Kidney (tissue), 14 donors: Measurements from ENCODE around the gene POMT1. TPM values are rescaled to one million over a fixed set of nuclear protein-coding genes. Genes with fewer than 3 reads are reported as not detected.

Experiments used
- DNase-seq, 5 donors: peaks; one replicate each; pipeline ENCODE4 v3.0.0-alpha.2; 2013 to 2020
- FAIRE-seq: peaks from 2 replicates; lab custom pipeline; 2012; peaks lifted over from hg19 to GRCh38; lab: Jason Lieb, UNC
- H3K27ac ChIP-seq, 2 donors: one replicate each; pipeline ENCODE4 v1.7.0; 2013; ENCODE audit warnings: low read depth in 2 of 2, low read length in 2 of 2, inconsistent platforms in 1 of 2
- H3K27me3 ChIP-seq: one replicate; pipeline ENCODE4 v1.7.1; 2013; ENCODE audit warnings: low read length, inconsistent platforms; ENCODE audit not compliant: control insufficient read depth, insufficient read depth
- H3K36me3 ChIP-seq, 3 donors: one replicate each; pipeline versions ENCODE4 v1.7.0 to v1.7.1; 2013; ENCODE audit warnings: low read length in 3 of 3, control low read depth in 1 of 3, inconsistent platforms in 1 of 3; ENCODE audit not compliant: insufficient read depth in 3 of 3, control insufficient read depth in 2 of 3
- H3K4me1 ChIP-seq, 3 donors: one replicate each; pipeline versions ENCODE4 v1.7.0 to v1.7.1; 2013; ENCODE audit warnings: low read length in 3 of 3, inconsistent platforms in 1 of 3, low read depth in 1 of 3; ENCODE audit not compliant: control insufficient read depth in 2 of 3, insufficient read depth in 2 of 3
- H3K4me3 ChIP-seq, 3 donors: one replicate each; pipeline versions ENCODE4 v1.7.0 to v1.8.1; 2013; ENCODE audit warnings: low read length in 3 of 3, control low read depth in 1 of 3, inconsistent platforms in 1 of 3
- H3K9ac ChIP-seq, 3 donors: one replicate each; pipeline versions ENCODE4 v1.7.0 to v1.7.1; 2013; ENCODE audit warnings: low read length in 3 of 3, control low read depth in 1 of 3, inconsistent platforms in 1 of 3
- H3K9me3 ChIP-seq, 3 donors: one replicate each; pipeline versions ENCODE4 v1.7.0 to v1.7.1; 2013; ENCODE audit warnings: low read length in 3 of 3, control low read depth in 1 of 3, inconsistent platforms in 1 of 3; ENCODE audit not compliant: control insufficient read depth in 2 of 3, insufficient read depth in 1 of 3
- CTCF ChIP-seq: IDR thresholded peaks from 3 replicates; pipeline ENCODE4 v1.5.1; 2012; ENCODE audit warnings: mild to moderate bottlenecking, moderate library complexity, borderline replicate concordance; ENCODE audit not compliant: insufficient read depth; ENCODE audit errors: extremely low read depth
- intact Hi-C: fragments of 100-400 bp; cut with DNase I; formaldehyde crosslinking; loops from one replicate; pipeline ENCODE4 v1.11.1; 2022
- polyA plus RNA-seq: library from polyadenylated mRNA; stranded (reverse); fragments of 350-450 nt; fragmentation: Illumina TruSeq; extraction: RNeasy Lipid Tissue Mini Kit (QIAGEN cat#74804); gene quantifications from one replicate; pipeline ENCODE4 v1.2.3, GENCODE V29; 2014; ENCODE audit warnings: low read depth, low replicate concordance; ENCODE audit not compliant: insufficient read depth
- total RNA-seq: library from RNA; stranded (reverse); fragmentation: NEBNext Ultra II Directional; extraction: Animal tissue kit (Norgen Biotek cat#: 25700); gene quantifications from one replicate; pipeline ENCODE4 v1.2.1, GENCODE V29; 2021
- donor health status: control.
- donor health status: control.
- donor health status: control.
- donor health status: control.
- donor health status: control.
- donor health status: DM: yes; HTN: yes; CAD: no.
- donor health status: Normal renal cell carcinoma (clear cell type).

POMT1 gene
- total and polyA plus RNA-seq, 2 donors from 2014 or later = 32.3 to 36.5 TPM

DNA sequence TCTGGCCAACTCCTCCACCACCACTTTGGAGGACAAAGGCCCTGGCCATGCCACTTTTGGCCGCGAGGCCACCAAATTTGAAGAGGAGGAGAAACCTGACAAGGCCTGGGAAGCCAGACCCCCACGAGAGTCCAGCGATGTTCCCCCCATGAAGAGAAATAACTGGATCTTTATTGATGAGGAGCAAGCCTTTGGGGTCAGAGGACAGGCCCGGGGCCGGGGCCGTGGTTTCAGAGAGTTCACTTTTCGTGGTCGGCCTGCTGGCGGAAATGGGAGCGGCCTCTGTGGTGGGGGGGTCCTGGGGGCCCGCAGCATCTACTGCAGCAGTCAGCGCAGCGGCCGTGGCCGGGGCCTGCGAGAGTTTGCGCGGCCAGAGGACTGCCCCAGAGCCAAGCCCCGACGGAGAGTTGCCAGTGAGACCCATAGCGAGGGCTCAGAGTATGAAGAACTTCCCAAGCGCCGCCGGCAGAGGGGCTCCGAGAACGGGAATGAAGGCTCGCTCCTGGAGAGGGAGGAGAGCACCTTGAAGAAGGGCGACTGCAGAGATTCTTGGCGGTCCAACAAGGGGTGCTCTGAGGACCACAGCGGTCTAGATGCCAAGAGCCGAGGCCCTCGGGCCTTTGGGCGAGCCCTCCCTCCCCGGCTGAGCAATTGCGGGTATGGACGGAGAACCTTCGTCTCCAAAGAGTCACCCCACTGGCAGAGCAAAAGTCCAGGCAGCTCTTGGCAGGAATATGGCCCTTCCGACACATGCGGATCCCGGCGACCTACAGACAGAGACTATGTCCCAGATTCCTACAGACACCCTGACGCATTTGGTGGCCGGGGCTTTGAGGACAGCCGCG is 27.4 kb upstream of the POMT1 start:
- no peak for FAIRE-seq
- intact Hi-C loops = no loop called here
- DNase-seq = peak in 1 of 5 donors; percentile 72
- Histone ChIP-seq H3K27me3 (no peaks in the 10 kb centered on the region), H3K4me1 (peaks cover 0 to 8% (median 0%) of the 10 kb centered on the region in 3 donors), H3K36me3 (peaks cover 21 to 74% (median 57%) of the 10 kb centered on the region in 3 donors), H3K27ac (no peak overlapping the region), H3K9ac (no peak overlapping the region), H3K4me3 (no peak overlapping the region), H3K9me3 (no peaks in the 10 kb centered on the region)
- no peak for TF ChIP-seq CTCF

GRCh38 chr9:131475956-131476776 is 26.6 kb upstream of the POMT1 start:
- DNase-seq (peak in 1 of 5 donors; percentile 64), FAIRE-seq (no peak)
- Histone ChIP-seq H3K9me3 (no peaks in the 10 kb centered on the region), H3K4me3 (no peak overlapping the region), H3K27ac (peak overlapping the region in 1 of 2 donors; percentile 28), H3K4me1 (peaks cover 0 to 8% (median 0%) of the 10 kb centered on the region in 3 donors), H3K36me3 (peaks cover 18 to 68% (median 48%) of the 10 kb centered on the region in 3 donors), H3K9ac (no peak overlapping the region), H3K27me3 (no peaks in the 10 kb centered on the region)
- intact Hi-C loops = no loop called here
- TF ChIP-seq CTCF = no peak

DNA sequence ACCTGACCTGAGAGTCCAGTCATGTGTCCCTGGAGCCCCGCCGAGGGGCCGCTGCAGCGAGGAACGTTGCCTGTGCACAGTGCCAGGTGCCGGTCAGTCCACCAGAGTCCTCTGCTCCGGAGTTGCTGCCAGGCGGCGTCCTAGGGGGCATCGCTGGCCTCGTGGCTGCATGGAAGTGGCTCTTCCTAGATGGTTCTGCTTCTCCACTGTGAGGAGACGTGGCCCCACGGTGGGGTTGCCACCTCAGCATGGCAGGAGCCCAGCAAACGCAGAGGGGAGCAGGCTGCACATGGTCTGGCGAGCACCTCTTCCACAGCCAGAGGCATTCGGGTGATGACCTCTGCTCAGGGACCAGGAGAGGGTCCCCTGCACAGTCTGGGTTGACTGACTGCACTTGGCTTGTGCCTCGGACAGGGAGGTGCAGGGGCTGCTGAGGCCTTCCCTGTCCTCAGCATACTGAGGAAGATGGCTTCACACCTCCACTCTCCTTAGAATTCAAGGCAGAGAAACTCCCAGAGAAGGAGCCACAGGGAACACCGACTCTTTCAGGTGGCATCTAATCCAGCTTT is 25.9 kb upstream of the POMT1 start:
- peak in 1 of 5 donors; percentile 51 for DNase-seq
- no peak overlapping the region for H3K27ac ChIP-seq

More for the DNA sequence above, 25.9 kb upstream of the POMT1 start:
- no peak for TF ChIP-seq CTCF
- H3K9ac ChIP-seq = no peak overlapping the region
- no peaks in the 10 kb centered on the region for H3K27me3 ChIP-seq
- H3K9me3 ChIP-seq = no peaks in the 10 kb centered on the region
- no peak for FAIRE-seq
- intact Hi-C loops = no loop called here
- H3K4me1 ChIP-seq = peaks cover 0 to 8% (median 0%) of the 10 kb centered on the region in 3 donors
- no peak overlapping the region for H3K4me3 ChIP-seq
- peaks cover 15 to 68% (median 45%) of the 10 kb centered on the region in 3 donors for H3K36me3 ChIP-seq
